NCI-H2107 treated with DMSO at 0.1 percent for 48 hours (cell line): ENCODE results near the gene PTPRO.

Experiments
- DNase-seq: peaks from one replicate; lab custom pipeline; 2025; ENCODE audit not compliant: unreplicated experiment; lab: John Stamatoyannopoulos, UW

Gene PTPRO

GRCh38 chr12:15550793-15551192 lies 228.5 kb downstream of the PTPRO start:
- DNase-seq = no peak

GRCh38 chr12:15555446-15555845 lies 233.1 kb downstream of the PTPRO start:
- no peak for DNase-seq

GRCh38 chr12:15556411-15557102 lies 234.2 kb downstream of the PTPRO start:
- no peak for DNase-seq

- no peak for DNase-seq
Observed at GRCh38 chr12:15558915-15559528, 236.7 kb downstream of the PTPRO start.

- no peak for DNase-seq
Observed at GRCh38 chr12:15561396-15561795, 239.1 kb downstream of the PTPRO start.

- peak; percentile 72 for DNase-seq
Observed at GRCh38 chr12:15562263-15562662, 240.0 kb downstream of the PTPRO start.

- peak; percentile 24 for DNase-seq
Observed at GRCh38 chr12:15563663-15564062, 241.4 kb downstream of the PTPRO start.

GRCh38 chr12:15574353-15574752 lies 252.0 kb downstream of the PTPRO start:
- DNase-seq = no peak

- DNase-seq = no peak
Observed at GRCh38 chr12:15575671-15576541, 253.6 kb downstream of the PTPRO start.

GRCh38 chr12:15580431-15580830 lies 258.1 kb downstream of the PTPRO start:
- no peak for DNase-seq

- no peak for DNase-seq
Observed at GRCh38 chr12:15581006-15581405, 258.7 kb downstream of the PTPRO start.

- DNase-seq = no peak
Observed at GRCh38 chr12:15583804-15584203, 261.5 kb downstream of the PTPRO start.

- DNase-seq = peak; percentile 67
Observed at GRCh38 chr12:15584366-15585041, 262.2 kb downstream of the PTPRO start.

- no peak for DNase-seq
Observed at GRCh38 chr12:15589328-15590032, 267.2 kb downstream of the PTPRO start.

GRCh38 chr12:15590180-15590826 lies 268.0 kb downstream of the PTPRO start:
- DNase-seq = peak; percentile 88

- DNase-seq = no peak
Observed at GRCh38 chr12:15591811-15592210, 269.5 kb downstream of the PTPRO start.

GRCh38 chr12:15592934-15593333 lies 270.6 kb downstream of the PTPRO start:
- no peak for DNase-seq

- no peak for DNase-seq
Observed at GRCh38 chr12:15596174-15596573, 273.9 kb downstream of the PTPRO start.

- no peak for DNase-seq
Observed at GRCh38 chr12:15597125-15597830, 275.0 kb downstream of the PTPRO start.
